Activated B cell treated with CpG ODN at 0.5 μM for 24 hours (primary cell): ENCODE measurements around the gene RDM1. TPM values are rescaled to one million over a fixed set of nuclear protein-coding genes. Genes with fewer than 3 reads are reported as not detected.

Experiments used
- ATAC-seq: fragments of 200-7000 bp; cut with Tn5 transposase; one replicate; pipeline ENCODE4 v1.10.0; 2021; ENCODE audit warnings: low read depth, mild to moderate bottlenecking, moderate library complexity
- CTCF ChIA-PET: fragments of 350-600 bp; sonication (Branson Sonifier 250); formaldehyde crosslinking; loops from one replicate; lab custom pipeline; 2021; ENCODE audit warnings: antibody characterized with exemption; lab: Charles Lee
- POLR2A ChIA-PET: fragments of 350-600 bp; sonication (Branson Sonifier 250); formaldehyde crosslinking; loops from one replicate; lab custom pipeline; 2021; ENCODE audit warnings: antibody characterized with exemption; lab: Charles Lee
- DNase-seq: peaks from one replicate; pipeline ENCODE4 v3.0.0; 2022
- H3K27ac Mint-ChIP-seq: one replicate; pipeline ENCODE4 v1.8.0; 2020; ENCODE audit warnings: mixed read lengths
- H3K27me3 Mint-ChIP-seq: one replicate; pipeline ENCODE4 v1.8.0; 2021; ENCODE audit warnings: mixed read lengths
- H3K36me3 Mint-ChIP-seq: one replicate; pipeline ENCODE4 v1.8.0; 2021; ENCODE audit warnings: low read depth, mixed read lengths
- H3K4me1 Mint-ChIP-seq: one replicate; pipeline ENCODE4 v1.8.0; 2021; ENCODE audit warnings: mixed read lengths
- H3K4me3 Mint-ChIP-seq: one replicate; pipeline ENCODE4 v1.8.0; 2020; ENCODE audit warnings: mild to moderate bottlenecking, mixed read lengths
- H3K9me3 Mint-ChIP-seq: one replicate; pipeline ENCODE4 v1.8.0; 2020; ENCODE audit warnings: mixed read lengths
- CTCF ChIP-seq: fragments of 200-600 bp; IDR thresholded peaks from one replicate; pipeline ENCODE4 v1.8.0; 2022; ENCODE audit warnings: antibody characterized with exemption, mild to moderate bottlenecking
- intact Hi-C: fragments of 100-400 bp; cut with micrococcal nuclease; formaldehyde crosslinking; loops from one replicate; pipeline ENCODE4 v1.15.1; 2024
- total RNA-seq: library from RNA; stranded (reverse); gene quantifications from 2 replicates; pipeline ENCODE4 v1.2.3, GENCODE V29; 2022

RDM1 gene
- total RNA-seq, 1 donor from 2014 or later: not detected

GRCh38 chr17:35936063-35936462 is 5.5 kb upstream of the RDM1 start:
- Mint-ChIP-seq H3K9me3 (no peaks in the 10 kb centered on the region), H3K4me3 (no peak overlapping the region), H3K27ac (no peak overlapping the region), H3K36me3 (no peaks in the 10 kb centered on the region), H3K27me3 (peaks cover 2% of the 10 kb centered on the region), H3K4me1 (no peaks in the 10 kb centered on the region)
- TF ChIP-seq CTCF: no peak
- intact Hi-C loops: no loop called here
- ATAC-seq (no peak), DNase-seq (no peak)
- ChIA-PET POLR2A (no interaction called here), CTCF (no interaction called here)

- intact Hi-C loops: no loop called here
- Mint-ChIP-seq H3K36me3 (no peaks in the 10 kb centered on the region), H3K9me3 (no peaks in the 10 kb centered on the region), H3K4me1 (peaks cover 10% of the 10 kb centered on the region), H3K27me3 (peaks cover 2% of the 10 kb centered on the region), H3K4me3 (no peak overlapping the region), H3K27ac (no peak overlapping the region)
- no peak for TF ChIP-seq CTCF
- ChIA-PET CTCF (no interaction called here), POLR2A (no interaction called here)
- ATAC-seq (no peak), DNase-seq (no peak)
Measured at GRCh38 chr17:35934760-35935159, 4.2 kb upstream of the RDM1 start.

GRCh38 chr17:35932586-35932985 is 2.0 kb upstream of the RDM1 start:
- TF ChIP-seq CTCF: no peak
- H3K27me3 Mint-ChIP-seq: peaks cover 2% of the 10 kb centered on the region
- no peaks in the 10 kb centered on the region for H3K36me3 Mint-ChIP-seq
- H3K9me3 Mint-ChIP-seq: no peaks in the 10 kb centered on the region
- peaks cover 10% of the 10 kb centered on the region for H3K4me1 Mint-ChIP-seq
- intact Hi-C loops: no loop called here
- ChIA-PET POLR2A (no interaction called here), CTCF (no interaction called here)
- no peak overlapping the region for H3K27ac Mint-ChIP-seq
- DNase-seq (no peak), ATAC-seq (no peak)
- H3K4me3 Mint-ChIP-seq: no peak overlapping the region

- POLR2A ChIA-PET: no interaction called here
- CTCF ChIA-PET: no interaction called here
- Mint-ChIP-seq H3K4me3 (no peak overlapping the region), H3K9me3 (no peaks in the 10 kb centered on the region), H3K27ac (no peak overlapping the region), H3K36me3 (no peaks in the 10 kb centered on the region), H3K4me1 (peaks cover 10% of the 10 kb centered on the region), H3K27me3 (peaks cover 2% of the 10 kb centered on the region)
- intact Hi-C loops: no loop called here
- no peak for ATAC-seq
- DNase-seq: no peak
- no peak for TF ChIP-seq CTCF
Measured at GRCh38 chr17:35931794-35932425, 1.3 kb upstream of the RDM1 start.

GRCh38 chr17:35927714-35928113 is 2.9 kb downstream of the RDM1 start:
- DNase-seq (no peak), ATAC-seq (no peak)
- H3K4me1 Mint-ChIP-seq: peaks cover 19% of the 10 kb centered on the region
- H3K27me3 Mint-ChIP-seq: no peaks in the 10 kb centered on the region
- TF ChIP-seq CTCF: no peak
- H3K4me3 Mint-ChIP-seq: no peak overlapping the region
- no peak overlapping the region for H3K27ac Mint-ChIP-seq
- intact Hi-C loops: no loop called here
- H3K36me3 Mint-ChIP-seq: no peaks in the 10 kb centered on the region
- H3K9me3 Mint-ChIP-seq: no peaks in the 10 kb centered on the region
- POLR2A ChIA-PET: no interaction called here
- CTCF ChIA-PET: no interaction called here
